HepG2 (cell line): Measurements from ENCODE around the gene ATAD3C. TPM values are rescaled to one million over a fixed set of nuclear protein-coding genes. Genes with fewer than 3 reads are reported as not detected.
A peak's percentile ranks its signal among the peaks of the same experiment; 100 is the strongest.

Source experiments
- FOXJ3 ChIP-seq: sonication (generic); formaldehyde crosslinking; IDR thresholded peaks from 2 replicates; pipeline ENCODE4 v1.4.0; 2020; ENCODE audit warnings: missing genetic modification reagents, mild to moderate bottlenecking, borderline replicate concordance
- GATAD1 ChIP-seq: IDR thresholded peaks from 2 replicates; pipeline ENCODE4 v1.6.1; 2016; ENCODE audit warnings: missing genetic modification reagents, missing compliant biosample characterization
- KMT2B ChIP-seq: IDR thresholded peaks from 2 replicates; pipeline ENCODE4 v1.6.1; 2016; ENCODE audit warnings: missing genetic modification reagents, missing compliant biosample characterization
- MEIS1 ChIP-seq: sonication (generic); formaldehyde crosslinking; IDR thresholded peaks from 2 replicates; pipeline ENCODE4 v1.9.0; 2021; ENCODE audit warnings: mild to moderate bottlenecking, missing genetic modification reagents, moderate library complexity, borderline replicate concordance
- MYNN ChIP-seq: sonication (generic); formaldehyde crosslinking; IDR thresholded peaks from 2 replicates; pipeline ENCODE4 v1.4.0; 2020; ENCODE audit warnings: mild to moderate bottlenecking, low read depth, missing genetic modification reagents
- NFKB2 ChIP-seq: sonication (generic); formaldehyde crosslinking; IDR thresholded peaks from 2 replicates; pipeline ENCODE4 v1.4.0; 2020; ENCODE audit warnings: missing genetic modification reagents, borderline replicate concordance
- RFXAP ChIP-seq: sonication (generic); formaldehyde crosslinking; IDR thresholded peaks from 2 replicates; pipeline ENCODE4 v1.4.0; 2020; ENCODE audit warnings: missing genetic modification reagents, borderline replicate concordance
- ZNF292 ChIP-seq: sonication (generic); formaldehyde crosslinking; IDR thresholded peaks from 2 replicates; pipeline ENCODE4 v1.8.1; 2022; ENCODE audit warnings: mild to moderate bottlenecking, low read depth, missing genetic modification reagents, borderline replicate concordance
- ZNF598 ChIP-seq: sonication (generic); formaldehyde crosslinking; IDR thresholded peaks from 2 replicates; pipeline ENCODE4 v1.5.1; 2020; ENCODE audit warnings: mild to moderate bottlenecking, missing genetic modification reagents, borderline replicate concordance
- polyA plus RNA-seq, 8 experiments: library from polyadenylated mRNA; depleted of rRNA in 3 of 8; stranded (reverse) in 7 of 8; unstranded in 1 of 8; fragments of >200 nt; fragmentation: Illumina TruSeq in 4 of 8; extraction: Trizol in 4 of 8; gene quantifications; 2 replicates each; pipeline versions ENCODE4 v1.2.1 to v1.2.3, GENCODE V29; 2011 to 2016; ENCODE audit warnings: low read depth in 4 of 8, missing spikeins in 1 of 8, mixed read lengths in 1 of 8; ENCODE audit not compliant: insufficient read depth in 1 of 8
- total RNA-seq, 5 experiments: library from RNA; depleted of rRNA; stranded (reverse); fragments of >200 nt; fragmentation: Illumina TruSeq; extraction: Trizol; gene quantifications; 2 replicates each; pipeline ENCODE4 v1.2.3, GENCODE V29; 2016; ENCODE audit warnings: low read depth in 1 of 5
- TF ChIP-seq, protein P1 (sequence below): sonication (generic); formaldehyde crosslinking; IDR thresholded peaks from 2 replicates; pipeline ENCODE4 v1.4.0; 2020; ENCODE audit warnings: missing genetic modification reagents
- TF ChIP-seq, protein P2 (sequence below): IDR thresholded peaks from 2 replicates; pipeline ENCODE4 v1.6.1; 2016; ENCODE audit warnings: missing compliant biosample characterization, missing genetic modification reagents, borderline replicate concordance
- TF ChIP-seq, protein P3 (sequence below): sonication (generic); formaldehyde crosslinking; IDR thresholded peaks from 2 replicates; pipeline ENCODE4 v1.4.0; 2020; ENCODE audit warnings: missing genetic modification reagents
- TF ChIP-seq, protein P4 (sequence below): sonication (generic); formaldehyde crosslinking; IDR thresholded peaks from 2 replicates; pipeline ENCODE4 v1.4.0; 2020; ENCODE audit warnings: missing genetic modification reagents, borderline replicate concordance
- TF ChIP-seq, protein P5 (sequence below): sonication (generic); formaldehyde crosslinking; IDR thresholded peaks from 2 replicates; pipeline ENCODE4 v1.5.0; 2020; ENCODE audit warnings: mild to moderate bottlenecking, missing genetic modification reagents, borderline replicate concordance
- TF ChIP-seq, protein P6 (sequence below): sonication (generic); formaldehyde crosslinking; IDR thresholded peaks from 2 replicates; pipeline ENCODE4 v1.9.0; 2021; ENCODE audit warnings: missing genetic modification reagents, mild to moderate bottlenecking, borderline replicate concordance

The ATAD3C gene
- total and polyA plus RNA-seq, 2 of the 13 experiments (the other 11 are each of a cell fraction or from before 2014, with no cell fraction given): 2.4 to 3.2 TPM

DNA sequence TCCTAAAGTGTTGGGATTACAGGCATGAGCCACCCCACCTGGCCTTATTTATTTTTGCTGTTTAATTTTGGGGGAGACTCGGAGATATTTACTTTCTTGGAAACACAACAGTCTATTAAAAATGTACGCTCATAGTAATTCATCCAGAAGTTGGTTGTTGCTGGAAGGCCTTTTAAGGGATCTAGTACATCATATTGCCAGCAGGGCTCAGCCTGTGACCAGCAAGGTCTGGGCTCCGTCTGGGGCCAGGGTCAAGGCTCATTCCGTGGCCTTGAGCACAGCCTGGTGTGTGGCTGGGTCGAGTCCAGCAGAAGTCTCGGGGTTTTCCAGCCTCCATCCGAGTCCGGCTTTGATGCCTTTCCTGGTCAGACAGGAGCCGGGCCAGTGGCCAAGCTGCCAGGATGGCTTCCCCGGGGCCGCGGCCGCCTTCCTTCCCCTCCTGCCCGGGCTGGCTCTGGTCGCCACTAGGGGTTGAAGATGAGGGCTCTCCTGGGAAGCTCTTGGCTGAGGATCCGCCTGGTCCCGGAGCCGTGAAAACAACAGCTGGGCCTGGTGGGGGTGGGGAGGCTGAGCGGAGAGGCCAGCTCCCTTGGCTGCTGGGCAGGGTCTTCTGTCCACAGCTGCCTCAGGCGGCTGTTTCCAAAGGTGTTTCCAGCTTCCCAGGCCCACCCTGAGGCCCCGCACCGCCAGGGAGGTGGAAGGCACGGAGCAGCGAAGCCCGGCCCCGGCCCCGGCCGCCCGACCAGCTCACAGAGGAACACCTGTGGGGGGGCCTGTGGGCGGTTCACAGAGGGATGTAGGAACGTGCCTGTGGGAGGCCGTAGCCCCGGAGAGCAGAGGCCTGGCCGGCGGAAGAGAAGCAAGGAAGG is 19.1 kb upstream of the ATAD3C start (continued):
- peak; percentile 11; the same call in 1 of the 2 replicates for TF ChIP-seq KMT2B (CRISPR knock-in tag)
- no peak; the same call in 1 of the 2 replicates for TF ChIP-seq ZNF292 (CRISPR knock-in tag)
- TF ChIP-seq MEIS1 (CRISPR knock-in tag): no peak
- TF ChIP-seq NFKB2: peak; percentile 85; the same call in 1 of the 2 replicates
- TF ChIP-seq RFXAP (CRISPR knock-in tag): 0 out of 2 replicates have a peak, but pooled peaks have one; percentile 26
- TF ChIP-seq, protein P1, sequence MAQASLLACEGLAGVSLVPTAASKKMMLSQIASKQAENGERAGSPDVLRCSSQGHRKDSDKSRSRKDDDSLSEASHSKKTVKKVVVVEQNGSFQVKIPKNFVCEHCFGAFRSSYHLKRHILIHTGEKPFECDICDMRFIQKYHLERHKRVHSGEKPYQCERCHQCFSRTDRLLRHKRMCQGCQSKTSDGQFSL: peak; percentile 85
- TF ChIP-seq MYNN (CRISPR knock-in tag): no peak
- 0 out of 2 replicates have a peak, but pooled peaks have one; percentile 11 for TF ChIP-seq ZNF598
- TF ChIP-seq, protein P2, sequence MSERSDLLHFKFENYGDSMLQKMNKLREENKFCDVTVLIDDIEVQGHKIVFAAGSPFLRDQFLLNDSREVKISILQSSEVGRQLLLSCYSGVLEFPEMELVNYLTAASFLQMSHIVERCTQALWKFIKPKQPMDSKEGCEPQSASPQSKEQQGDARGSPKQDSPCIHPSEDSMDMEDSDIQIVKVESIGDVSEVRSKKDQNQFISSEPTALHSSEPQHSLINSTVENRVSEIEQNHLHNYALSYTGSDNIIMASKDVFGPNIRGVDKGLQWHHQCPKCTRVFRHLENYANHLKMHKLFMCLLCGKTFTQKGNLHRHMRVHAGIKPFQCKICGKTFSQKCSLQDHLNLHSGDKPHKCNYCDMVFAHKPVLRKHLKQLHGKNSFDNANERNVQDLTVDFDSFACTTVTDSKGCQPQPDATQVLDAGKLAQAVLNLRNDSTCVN (CRISPR knock-in tag): no peak; the same call in 1 of the 2 replicates
- TF ChIP-seq, protein P3, sequence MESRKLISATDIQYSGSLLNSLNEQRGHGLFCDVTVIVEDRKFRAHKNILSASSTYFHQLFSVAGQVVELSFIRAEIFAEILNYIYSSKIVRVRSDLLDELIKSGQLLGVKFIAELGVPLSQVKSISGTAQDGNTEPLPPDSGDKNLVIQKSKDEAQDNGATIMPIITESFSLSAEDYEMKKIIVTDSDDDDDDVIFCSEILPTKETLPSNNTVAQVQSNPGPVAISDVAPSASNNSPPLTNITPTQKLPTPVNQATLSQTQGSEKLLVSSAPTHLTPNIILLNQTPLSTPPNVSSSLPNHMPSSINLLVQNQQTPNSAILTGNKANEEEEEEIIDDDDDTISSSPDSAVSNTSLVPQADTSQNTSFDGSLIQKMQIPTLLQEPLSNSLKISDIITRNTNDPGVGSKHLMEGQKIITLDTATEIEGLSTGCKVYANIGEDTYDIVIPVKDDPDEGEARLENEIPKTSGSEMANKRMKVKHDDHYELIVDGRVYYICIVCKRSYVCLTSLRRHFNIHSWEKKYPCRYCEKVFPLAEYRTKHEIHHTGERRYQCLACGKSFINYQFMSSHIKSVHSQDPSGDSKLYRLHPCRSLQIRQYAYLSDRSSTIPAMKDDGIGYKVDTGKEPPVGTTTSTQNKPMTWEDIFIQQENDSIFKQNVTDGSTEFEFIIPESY (CRISPR knock-in tag): 0 out of 2 replicates have a peak, but pooled peaks have one; percentile 29
- TF ChIP-seq, protein P4, sequence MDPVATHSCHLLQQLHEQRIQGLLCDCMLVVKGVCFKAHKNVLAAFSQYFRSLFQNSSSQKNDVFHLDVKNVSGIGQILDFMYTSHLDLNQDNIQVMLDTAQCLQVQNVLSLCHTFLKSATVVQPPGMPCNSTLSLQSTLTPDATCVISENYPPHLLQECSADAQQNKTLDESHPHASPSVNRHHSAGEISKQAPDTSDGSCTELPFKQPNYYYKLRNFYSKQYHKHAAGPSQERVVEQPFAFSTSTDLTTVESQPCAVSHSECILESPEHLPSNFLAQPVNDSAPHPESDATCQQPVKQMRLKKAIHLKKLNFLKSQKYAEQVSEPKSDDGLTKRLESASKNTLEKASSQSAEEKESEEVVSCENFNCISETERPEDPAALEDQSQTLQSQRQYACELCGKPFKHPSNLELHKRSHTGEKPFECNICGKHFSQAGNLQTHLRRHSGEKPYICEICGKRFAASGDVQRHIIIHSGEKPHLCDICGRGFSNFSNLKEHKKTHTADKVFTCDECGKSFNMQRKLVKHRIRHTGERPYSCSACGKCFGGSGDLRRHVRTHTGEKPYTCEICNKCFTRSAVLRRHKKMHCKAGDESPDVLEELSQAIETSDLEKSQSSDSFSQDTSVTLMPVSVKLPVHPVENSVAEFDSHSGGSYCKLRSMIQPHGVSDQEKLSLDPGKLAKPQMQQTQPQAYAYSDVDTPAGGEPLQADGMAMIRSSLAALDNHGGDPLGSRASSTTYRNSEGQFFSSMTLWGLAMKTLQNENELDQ (CRISPR knock-in tag): no peak
- TF ChIP-seq, protein P5, sequence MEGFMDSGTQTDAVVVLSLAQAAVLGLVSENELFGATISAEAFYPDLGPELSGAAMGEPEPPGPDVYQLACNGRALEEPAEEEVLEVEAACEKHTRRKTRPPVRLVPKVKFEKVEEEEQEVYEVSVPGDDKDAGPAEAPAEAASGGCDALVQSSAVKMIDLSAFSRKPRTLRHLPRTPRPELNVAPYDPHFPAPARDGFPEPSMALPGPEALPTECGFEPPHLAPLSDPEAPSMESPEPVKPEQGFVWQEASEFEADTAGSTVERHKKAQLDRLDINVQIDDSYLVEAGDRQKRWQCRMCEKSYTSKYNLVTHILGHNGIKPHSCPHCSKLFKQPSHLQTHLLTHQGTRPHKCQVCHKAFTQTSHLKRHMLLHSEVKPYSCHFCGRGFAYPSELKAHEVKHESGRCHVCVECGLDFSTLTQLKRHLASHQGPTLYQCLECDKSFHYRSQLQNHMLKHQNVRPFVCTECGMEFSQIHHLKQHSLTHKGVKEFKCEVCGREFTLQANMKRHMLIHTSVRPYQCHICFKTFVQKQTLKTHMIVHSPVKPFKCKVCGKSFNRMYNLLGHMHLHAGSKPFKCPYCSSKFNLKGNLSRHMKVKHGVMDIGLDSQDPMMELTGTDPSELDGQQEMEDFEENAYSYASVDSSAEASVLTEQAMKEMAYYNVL: no peak
- TF ChIP-seq, protein P6, sequence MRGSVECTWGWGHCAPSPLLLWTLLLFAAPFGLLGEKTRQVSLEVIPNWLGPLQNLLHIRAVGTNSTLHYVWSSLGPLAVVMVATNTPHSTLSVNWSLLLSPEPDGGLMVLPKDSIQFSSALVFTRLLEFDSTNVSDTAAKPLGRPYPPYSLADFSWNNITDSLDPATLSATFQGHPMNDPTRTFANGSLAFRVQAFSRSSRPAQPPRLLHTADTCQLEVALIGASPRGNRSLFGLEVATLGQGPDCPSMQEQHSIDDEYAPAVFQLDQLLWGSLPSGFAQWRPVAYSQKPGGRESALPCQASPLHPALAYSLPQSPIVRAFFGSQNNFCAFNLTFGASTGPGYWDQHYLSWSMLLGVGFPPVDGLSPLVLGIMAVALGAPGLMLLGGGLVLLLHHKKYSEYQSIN (CRISPR knock-in tag): no peak
- peak; percentile 38; the same call in 1 of the 2 replicates for TF ChIP-seq GATAD1 (CRISPR knock-in tag)
- no peak for TF ChIP-seq FOXJ3
